Measurements from ENCODE around the gene GRK4.

DNA sequence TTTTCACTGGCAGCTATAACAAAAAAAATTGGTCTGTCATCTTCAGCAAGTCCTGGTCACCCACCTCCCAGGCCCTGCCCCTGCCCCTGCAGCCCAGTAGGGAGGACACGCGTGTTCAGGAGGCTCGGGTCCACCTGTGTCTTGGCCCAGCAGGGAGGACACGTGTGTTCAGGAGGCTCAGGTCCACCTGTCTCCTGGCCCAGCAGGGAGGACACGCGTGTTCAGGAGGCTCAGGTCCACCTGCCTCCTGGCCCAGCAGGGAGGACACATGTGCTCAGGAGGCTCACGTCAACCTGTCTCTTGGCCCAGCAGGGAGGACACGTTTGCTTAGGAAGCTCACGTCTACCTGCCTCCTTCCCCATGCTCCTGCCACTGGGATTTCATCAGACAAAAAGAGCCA is 66.1 kb downstream of the GRK4 start:
- TF ChIP-seq EP300 (IDR thresholded peaks at IDR 0.05; ENCODE audit: borderline replicate concordance in 1 of 2, low read depth in 1 of 2, low read length in 1 of 2) (no peak), RFX5 (IDR thresholded peaks at IDR 0.05; ENCODE audit: low read length) (no peak)
- TF ChIP-seq, protein P1, sequence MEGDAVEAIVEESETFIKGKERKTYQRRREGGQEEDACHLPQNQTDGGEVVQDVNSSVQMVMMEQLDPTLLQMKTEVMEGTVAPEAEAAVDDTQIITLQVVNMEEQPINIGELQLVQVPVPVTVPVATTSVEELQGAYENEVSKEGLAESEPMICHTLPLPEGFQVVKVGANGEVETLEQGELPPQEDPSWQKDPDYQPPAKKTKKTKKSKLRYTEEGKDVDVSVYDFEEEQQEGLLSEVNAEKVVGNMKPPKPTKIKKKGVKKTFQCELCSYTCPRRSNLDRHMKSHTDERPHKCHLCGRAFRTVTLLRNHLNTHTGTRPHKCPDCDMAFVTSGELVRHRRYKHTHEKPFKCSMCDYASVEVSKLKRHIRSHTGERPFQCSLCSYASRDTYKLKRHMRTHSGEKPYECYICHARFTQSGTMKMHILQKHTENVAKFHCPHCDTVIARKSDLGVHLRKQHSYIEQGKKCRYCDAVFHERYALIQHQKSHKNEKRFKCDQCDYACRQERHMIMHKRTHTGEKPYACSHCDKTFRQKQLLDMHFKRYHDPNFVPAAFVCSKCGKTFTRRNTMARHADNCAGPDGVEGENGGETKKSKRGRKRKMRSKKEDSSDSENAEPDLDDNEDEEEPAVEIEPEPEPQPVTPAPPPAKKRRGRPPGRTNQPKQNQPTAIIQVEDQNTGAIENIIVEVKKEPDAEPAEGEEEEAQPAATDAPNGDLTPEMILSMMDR (IDR thresholded peaks at IDR 0.05), result no peak
- TF ChIP-seq, protein P2, sequence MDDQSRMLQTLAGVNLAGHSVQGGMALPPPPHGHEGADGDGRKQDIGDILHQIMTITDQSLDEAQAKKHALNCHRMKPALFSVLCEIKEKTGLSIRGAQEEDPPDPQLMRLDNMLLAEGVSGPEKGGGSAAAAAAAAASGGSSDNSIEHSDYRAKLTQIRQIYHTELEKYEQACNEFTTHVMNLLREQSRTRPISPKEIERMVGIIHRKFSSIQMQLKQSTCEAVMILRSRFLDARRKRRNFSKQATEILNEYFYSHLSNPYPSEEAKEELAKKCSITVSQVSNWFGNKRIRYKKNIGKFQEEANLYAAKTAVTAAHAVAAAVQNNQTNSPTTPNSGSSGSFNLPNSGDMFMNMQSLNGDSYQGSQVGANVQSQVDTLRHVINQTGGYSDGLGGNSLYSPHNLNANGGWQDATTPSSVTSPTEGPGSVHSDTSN (IDR thresholded peaks at IDR 0.05), result no peak
